NOMO-1 treated with DMSO at 0.1 percent for 48 hours (cell line): ENCODE measurements around the gene PRKCZ.
A peak's percentile ranks its signal among the peaks of the same experiment; 100 is the strongest.

Source experiments
- DNase-seq: peaks from one replicate; lab custom pipeline; 2025; ENCODE audit not compliant: unreplicated experiment; lab: John Stamatoyannopoulos, UW

Gene PRKCZ

DNA sequence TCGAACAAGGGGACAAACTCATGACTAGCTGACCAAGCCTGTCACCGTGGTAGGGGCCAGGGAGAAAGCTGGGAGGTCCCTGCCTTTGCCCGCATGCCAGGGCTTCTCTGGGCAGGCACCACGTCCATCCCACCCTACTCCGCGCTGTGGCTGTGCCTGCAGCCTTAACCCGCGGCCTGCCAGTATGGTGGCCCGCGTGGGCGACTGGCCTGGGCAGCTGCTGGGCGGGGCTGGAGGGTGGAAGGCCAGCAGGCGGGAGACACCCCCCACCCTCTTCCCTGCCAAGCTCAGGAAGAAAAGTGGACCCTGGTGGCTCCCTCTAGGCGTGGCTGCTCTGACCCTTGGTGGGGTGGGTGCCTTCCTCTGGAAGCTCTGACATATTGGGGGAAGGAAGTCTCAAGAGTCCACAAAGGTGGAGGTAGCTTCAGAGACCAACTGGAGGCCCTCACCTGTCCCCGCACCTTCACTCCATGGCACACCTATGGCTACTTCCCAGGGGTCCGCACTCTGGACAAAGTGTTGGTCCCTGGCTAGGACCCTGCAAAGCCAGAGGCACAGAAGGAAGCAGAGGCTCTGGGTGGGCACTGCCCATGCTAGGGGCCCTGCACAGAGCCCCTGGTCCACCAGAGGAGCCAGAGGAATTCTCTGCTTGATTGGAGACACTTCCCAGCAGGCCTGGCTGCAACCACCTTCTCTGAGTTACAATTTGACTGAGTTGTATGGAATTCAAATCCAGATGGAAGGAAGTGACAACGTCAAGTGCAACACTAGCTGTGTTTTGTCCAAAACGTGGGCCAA lies 174.6 kb downstream of the PRKCZ start:
- DNase-seq = no peak

DNA sequence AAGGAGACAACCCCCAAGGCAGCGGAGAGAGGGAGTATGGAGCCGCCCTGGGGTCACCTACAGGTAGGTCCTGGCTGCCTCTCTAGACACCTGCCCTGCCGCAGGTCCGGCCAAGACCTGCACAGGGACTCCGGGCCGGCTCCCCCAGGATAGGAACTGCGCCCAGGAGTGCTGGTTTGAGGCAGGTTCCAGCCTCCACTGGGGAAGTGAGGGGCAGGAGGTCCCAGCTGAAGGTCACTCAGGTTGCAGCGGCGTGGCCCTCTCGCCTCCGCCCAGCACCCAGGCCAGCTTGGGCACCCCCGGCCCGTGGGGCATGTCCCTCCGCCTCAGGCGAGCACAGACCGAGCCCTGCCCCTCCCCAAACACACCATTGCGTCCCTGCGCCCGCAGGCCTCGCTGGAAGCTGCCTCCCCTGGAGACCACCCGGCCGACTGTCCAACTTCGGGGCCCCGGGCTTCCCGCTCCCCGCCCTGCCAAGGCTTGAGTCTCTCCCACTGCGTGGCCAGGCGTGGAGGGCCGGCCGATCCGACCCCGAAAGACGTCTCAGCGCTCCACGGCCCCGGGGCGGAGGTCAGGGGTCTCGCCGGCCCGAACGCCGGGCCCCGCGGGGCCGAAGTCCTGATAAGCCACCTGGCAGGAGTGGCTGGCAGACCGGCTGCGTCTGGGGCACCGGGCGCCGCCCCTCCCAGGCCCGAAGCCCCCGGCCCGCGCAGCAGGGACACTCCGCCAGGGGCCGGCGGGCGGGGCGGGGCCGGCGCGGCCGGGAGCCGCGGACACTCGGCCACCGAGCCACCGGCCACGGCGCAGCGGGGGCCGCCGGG lies 176.5 kb downstream of the PRKCZ start:
- DNase-seq = no peak

DNA sequence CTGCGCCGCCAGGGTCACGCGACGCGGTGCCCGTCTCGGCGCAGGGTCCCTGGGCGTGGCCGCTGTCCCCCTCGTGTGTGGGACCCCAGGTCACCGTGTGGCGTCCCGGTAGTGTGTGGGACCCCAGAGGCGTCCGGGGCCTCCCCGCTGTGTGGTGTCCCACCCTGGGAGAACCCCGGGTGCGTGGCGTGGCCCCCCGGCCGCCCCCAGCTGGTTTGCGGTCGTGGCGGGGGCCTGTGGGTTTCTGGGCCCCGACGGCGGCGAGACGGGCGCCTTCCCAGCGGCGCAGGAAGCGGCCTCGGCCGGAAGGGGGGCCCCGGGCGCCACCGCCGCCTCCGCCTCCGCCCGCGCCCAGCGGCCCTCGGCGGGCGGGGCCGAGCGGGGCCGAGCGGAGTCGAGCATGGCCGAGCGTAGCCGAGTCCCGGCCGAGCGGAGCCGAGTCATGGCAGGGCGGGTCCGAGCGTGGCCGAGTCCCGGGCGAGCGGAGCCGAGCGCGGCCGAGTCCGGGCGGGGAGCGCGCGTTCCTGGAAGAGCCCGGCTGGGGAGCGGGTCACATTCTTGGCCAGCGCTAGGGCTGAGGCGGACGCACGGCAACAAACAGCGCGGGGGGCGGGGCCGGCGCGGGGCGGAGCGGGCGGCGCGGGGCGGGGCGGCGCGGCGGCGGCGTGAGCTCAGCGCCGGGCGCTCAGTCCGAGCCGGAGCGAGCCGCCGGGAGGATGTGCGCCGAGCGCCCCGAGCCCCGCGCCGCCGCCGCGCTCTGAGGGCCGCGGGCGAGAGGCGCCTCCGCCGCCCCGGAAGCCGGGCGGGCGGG lies 177.3 kb downstream of the PRKCZ start:
- peak; percentile 95 for DNase-seq

DNA sequence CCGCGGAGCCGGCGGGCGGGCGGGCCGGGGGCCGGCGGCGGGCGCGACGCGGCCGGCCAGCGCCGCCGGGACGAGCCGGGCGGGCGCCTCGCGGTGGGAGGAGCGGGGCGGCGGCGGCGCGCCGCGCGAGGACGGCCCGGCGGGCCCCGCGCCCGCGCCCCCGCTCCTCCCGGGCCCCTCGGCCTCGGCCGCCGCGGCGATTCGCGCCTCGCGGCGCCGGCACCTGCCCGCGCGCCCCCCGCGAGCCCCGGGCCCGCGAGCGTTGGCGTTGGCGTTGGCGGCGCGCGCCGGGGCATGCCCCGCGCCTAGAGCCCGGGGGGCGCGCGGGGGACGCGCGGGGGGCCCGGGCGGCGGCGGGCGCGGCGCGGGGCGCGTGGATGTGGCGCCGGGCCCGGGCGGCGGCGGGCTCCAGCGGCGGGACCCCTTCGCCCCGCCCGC lies 178.0 kb downstream of the PRKCZ start, which contains the start of gene SKI:
SKI (plus strand) TSS at position 163 of the 438 bp plus-strand sequence. CDS start 448 bp downstream, outside the sequence.
- DNase-seq = no peak

DNA sequence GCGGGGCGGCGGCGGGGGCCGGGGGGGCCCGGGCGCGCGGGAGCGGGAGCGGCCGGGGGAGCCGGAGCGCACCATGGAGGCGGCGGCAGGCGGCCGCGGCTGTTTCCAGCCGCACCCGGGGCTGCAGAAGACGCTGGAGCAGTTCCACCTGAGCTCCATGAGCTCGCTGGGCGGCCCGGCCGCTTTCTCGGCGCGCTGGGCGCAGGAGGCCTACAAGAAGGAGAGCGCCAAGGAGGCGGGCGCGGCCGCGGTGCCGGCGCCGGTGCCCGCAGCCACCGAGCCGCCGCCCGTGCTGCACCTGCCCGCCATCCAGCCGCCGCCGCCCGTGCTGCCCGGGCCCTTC lies 178.5 kb downstream of the PRKCZ start:
- no peak for DNase-seq

DNA sequence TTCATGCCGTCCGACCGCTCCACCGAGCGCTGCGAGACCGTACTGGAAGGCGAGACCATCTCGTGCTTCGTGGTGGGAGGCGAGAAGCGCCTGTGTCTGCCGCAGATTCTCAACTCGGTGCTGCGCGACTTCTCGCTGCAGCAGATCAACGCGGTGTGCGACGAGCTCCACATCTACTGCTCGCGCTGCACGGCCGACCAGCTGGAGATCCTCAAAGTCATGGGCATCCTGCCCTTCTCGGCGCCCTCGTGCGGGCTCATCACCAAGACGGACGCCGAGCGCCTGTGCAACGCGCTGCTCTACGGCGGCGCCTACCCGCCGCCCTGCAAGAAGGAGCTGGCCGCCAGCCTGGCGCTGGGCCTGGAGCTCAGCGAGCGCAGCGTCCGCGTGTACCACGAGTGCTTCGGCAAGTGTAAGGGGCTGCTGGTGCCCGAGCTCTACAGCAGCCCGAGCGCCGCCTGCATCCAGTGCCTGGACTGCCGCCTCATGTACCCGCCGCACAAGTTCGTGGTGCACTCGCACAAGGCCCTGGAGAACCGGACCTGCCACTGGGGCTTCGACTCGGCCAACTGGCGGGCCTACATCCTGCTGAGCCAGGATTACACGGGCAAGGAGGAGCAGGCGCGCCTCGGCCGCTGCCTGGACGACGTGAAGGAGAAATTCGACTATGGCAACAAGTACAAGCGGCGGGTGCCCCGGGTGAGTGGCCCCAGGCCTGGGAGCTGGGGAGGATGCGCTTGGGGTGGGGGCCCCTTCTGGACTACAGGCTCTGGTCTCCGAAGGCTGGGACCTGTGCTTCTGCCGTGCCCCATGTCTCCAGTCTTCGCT lies 179.0 kb downstream of the PRKCZ start:
- peak; percentile 54 for DNase-seq

DNA sequence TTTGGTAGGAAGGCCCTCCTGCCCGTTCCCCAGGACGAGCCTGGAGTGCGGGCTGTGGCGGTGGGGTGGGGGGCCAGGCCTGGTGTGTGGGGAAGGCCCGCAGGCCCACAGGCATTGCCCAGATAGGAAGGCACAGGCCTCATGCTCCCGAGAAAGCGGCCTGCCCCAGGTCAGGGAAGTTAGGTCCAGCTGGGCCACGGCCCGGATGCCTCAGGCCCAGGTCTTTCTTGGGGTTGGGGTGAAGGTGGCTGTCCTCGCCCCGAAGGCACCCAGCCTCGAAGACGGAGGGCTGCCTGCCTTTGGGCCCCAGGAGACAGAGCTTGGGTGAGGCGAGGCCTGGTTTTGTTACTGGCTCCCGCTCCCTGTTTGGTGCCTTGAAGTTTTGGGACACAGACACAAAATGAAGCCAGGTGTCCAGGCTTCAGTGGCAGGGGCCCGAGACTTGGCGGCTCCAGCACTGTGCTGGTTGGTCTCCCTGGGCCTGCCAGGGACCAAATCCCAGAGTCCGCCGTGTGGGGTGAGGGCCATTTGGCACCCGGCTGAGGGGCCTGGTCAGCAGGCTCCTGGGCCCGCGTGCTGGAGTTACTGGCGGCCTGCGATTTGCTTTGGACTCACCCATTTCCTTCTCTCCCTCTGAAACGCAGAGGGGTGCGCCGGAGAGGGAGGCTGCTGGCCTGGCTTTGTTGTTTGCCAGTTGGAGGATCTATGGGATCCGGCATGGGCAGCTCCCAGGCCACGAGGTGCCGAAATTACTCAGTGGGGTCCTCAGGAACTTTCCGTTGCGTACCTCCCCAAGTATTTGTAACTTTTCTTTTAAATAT lies 179.9 kb downstream of the PRKCZ start:
- no peak for DNase-seq

DNA sequence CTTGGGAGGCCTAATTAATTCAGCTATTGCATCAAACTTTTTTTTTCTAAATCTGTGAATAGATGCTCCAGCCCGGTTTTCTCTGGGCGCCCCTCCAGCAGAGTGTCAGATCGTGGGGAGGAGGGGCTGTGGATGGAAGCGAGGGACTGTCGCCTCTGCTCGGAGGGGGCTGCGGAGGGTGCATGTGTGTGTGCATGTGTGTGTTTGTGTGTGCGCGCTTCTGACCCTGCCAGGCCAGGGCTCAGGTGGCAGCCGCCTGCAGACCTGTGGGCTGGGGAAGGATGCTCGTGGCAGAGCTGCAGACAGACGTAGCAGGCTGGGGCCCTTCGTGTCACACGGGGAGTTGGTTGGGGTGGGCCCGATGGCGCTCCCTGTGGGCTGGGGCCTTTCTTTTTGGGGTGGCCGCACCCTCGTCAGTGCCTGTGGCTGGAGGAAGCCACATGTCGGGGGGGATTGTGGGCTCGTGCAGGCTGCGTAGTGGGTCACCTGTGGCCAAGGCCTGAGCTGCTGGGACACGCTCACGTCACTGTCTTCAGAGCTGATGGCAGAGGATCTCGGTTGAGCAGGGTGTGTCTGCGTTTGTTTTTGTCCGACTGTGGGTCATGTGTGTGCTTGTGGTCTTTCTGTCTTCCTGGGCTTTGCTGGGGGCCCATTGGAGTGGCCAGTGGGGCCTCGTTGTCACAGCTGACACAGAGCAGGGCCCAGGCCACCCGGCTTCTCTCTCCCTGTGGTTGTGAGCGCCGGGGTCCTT lies 180.7 kb downstream of the PRKCZ start:
- no peak for DNase-seq

DNA sequence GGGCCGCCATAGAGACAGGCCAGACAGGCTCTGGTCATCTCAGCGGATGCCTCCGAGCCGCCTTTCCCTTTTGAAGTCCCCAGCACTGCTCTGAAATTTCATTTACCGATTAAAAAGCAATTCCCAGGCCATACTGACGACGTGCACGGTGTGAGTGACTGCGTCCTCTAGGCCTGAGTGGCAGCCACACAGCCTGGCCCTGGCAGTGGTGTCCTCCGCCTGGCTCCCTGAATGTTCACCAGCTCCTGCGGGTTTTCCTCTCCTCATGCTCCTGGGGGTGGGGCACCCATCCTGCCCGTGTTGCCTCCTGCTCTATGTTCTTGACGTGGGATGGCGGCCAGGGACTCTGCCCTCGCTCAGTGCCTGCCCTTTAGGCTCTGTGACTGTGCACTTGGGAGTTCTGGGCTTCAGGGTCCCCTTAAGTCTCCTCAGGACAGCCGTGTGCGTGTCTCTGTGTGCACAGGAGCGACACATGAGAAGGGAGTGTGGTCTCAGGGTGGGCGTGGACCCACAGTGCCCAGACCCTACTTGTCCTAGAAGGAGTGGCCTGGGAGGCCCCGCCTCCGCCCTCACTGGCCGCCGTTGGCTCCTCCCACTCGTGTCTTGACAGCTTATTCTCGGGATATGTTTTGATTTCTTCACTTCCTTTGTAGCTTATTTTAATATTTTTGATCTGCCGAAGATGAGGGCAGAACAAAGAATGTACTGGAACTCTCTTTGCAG lies 181.5 kb downstream of the PRKCZ start:
- peak; percentile 49 for DNase-seq

DNA sequence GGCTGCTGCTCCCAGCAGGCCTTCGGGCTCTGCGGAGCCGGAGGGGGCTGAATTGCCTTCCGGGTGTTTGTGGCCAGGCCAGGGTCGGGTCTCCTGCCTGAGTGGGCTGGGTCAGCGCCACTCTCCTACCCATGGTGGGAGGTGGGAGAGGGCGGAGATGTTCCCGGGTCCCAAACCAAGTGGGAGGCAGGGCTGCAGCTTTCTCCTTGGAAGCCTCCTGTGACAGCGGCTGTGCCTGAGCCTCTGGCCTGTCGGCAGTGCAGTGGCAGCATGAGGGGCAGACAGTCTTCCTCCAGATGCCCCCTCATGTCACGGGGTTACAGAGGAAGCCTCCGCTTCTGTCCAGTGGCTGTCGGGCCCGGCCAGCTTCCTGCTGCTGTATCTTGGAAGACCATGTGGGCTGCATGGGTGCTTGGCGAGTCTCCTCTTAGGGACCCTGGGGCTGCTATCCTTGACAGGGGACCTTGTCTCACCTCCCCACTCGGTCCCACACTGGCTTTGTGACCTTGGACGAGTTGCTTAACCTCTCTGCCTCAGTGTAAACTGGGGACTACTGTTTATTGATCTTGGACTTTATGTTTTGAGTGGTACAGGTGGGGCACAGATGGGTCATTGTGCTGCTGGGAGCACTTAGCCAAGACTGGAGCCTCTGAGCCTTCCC lies 182.2 kb downstream of the PRKCZ start:
- DNase-seq = no peak

DNA sequence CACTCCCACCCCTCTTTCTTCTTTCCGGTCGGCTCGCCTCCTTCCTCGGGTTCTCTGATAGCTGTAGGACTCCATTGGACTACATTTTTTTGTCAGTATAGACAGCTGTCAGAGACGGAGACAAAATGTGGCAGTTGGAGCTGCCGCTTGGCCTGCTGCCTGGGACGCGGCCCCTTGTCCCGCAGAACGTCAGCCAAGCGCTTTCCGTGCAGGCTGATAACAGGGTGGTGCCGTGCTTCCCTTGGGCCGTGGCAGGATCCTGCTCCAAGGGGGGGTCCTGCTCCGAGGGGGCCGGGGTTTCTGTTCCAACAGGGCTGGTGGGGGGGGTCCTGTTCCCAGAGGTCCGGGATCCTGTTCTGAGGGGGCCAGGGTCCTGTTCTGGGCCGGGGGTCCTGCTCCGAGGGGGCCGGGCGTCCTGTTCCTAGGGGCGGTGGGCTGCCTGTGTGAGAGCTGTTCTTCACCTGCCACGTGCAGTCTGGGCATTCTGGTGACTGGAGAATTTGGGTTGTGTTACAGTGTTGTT lies 182.8 kb downstream of the PRKCZ start:
- DNase-seq = no peak

DNA sequence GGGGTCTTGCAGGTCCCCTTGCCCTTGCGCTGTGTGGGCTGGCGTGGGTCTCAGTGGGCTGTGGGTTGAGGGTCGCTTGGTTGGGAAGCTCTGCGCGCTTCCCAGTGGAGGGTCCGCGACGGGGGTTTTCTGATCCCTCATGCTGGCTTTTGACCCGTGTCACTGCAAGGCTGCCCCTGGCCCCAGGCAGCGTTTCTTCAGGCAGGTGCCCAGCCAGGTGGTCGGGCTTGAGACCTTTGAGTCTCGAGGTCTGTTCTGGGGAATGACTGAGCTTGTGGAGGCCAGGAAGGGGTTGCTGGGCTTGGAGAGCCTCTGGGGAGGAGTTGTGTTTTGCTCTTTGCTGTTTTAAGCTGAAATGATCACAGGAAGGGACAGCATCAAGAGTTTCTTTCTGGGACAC lies 183.3 kb downstream of the PRKCZ start:
- DNase-seq = no peak

DNA sequence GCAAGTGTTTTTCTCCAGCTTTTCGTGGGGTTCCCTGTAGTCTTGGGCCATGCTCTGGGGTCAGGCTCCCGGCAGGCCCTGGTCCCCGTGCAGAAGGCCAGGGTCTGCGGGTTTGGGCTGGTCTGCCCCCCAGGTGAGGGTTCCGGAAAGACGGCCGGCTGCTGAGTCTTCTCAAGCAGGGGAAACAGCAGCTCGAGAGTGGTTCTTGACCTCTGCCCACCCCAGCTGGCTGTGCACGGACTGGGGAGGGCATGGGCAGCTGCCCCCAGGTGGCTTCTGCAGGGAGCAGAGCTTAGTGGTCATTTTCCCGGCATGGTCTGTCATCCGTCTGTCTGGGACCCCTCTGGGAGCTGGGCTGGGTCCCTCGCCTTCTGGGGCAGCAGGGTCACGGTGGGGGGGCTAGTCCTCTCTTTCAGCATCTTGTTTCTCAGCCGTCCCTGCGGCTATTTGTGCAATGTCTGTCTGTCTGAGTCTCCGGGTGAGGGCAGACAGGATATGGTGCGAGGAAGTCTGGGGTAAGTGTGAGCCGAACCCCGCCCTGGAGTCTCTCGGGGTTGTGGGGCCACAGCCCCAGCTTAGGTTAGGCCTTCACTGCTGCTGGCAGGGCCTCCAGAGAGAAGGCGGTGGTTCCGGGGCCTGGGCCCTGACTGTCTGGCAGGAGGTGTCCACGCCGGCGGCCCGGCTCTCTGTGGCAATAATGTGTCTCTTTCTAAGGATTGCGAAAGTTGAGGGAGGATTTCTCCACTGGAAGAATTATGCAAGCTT lies 184.0 kb downstream of the PRKCZ start:
- DNase-seq = peak; percentile 98

DNA sequence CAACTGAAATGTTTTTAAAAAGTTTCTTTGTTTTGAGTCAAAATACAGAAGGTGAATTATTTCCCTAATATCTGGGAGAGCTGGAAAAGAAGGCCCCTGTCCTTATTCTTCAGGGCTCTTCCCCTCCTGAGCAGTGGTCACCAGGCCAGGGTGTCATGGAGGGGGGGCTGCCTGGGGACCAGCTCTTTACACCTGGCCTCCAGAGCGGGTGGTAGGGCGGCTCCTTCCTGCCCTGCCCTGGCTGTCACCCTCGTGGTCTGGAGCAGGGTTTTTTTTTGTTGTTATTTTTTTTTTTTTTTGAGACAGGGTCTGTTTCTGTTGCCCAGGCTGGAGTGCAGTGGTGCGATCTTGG lies 184.5 kb downstream of the PRKCZ start:
- DNase-seq = no peak
